Activated naive CD4-positive, alpha-beta T cell treated with anti-CD3 and anti-CD28 coated beads, Interleukin-2, amount 50 U/mL, for 24 hours (primary cell): ENCODE results near the gene C21orf91.

Experiments
- H3K27ac Mint-ChIP-seq: one replicate; pipeline ENCODE4 v1.8.0; 2021; ENCODE audit warnings: mild to moderate bottlenecking, mixed read lengths
- H3K27me3 Mint-ChIP-seq: one replicate; pipeline ENCODE4 v1.8.0; 2021; ENCODE audit warnings: mixed read lengths
- H3K36me3 Mint-ChIP-seq: one replicate; pipeline ENCODE4 v1.8.0; 2021; ENCODE audit warnings: mixed read lengths
- H3K4me1 Mint-ChIP-seq: one replicate; pipeline ENCODE4 v1.8.0; 2021; ENCODE audit warnings: mixed read lengths
- H3K4me3 Mint-ChIP-seq: one replicate; pipeline ENCODE4 v1.8.0; 2021; ENCODE audit warnings: mild to moderate bottlenecking, mixed read lengths
- H3K9me3 Mint-ChIP-seq: one replicate; pipeline ENCODE4 v1.8.0; 2021; ENCODE audit warnings: mixed read lengths

Gene C21orf91

GRCh38 chr21:17819114-17819876, at the start of gene C21orf91:
TSS of gene C21orf91 (minus strand) at chr21:17819356. CDS start at chr21:17818318, 1,038 bp downstream.
- Mint-ChIP-seq H3K27me3 (no peaks in the 10 kb centered on the region), H3K4me3 (peak within 1 kb of the TSS; percentile 87), H3K9me3 (no peaks in the 10 kb centered on the region), H3K4me1 (peaks cover 54% of the 10 kb centered on the region), H3K27ac (peak within 1 kb of the TSS; percentile 100), H3K36me3 (peaks cover 12% of the 10 kb centered on the region)

GRCh38 chr21:17866590-17866989, 47.4 kb upstream of the C21orf91 start:
- no peaks in the 10 kb centered on the region for H3K36me3 Mint-ChIP-seq
- H3K4me1 Mint-ChIP-seq: no peaks in the 10 kb centered on the region
- H3K27me3 Mint-ChIP-seq: no peaks in the 10 kb centered on the region
- H3K4me3 Mint-ChIP-seq: no peak overlapping the region
- H3K9me3 Mint-ChIP-seq: no peaks in the 10 kb centered on the region
- no peak overlapping the region for H3K27ac Mint-ChIP-seq

- Mint-ChIP-seq H3K4me3 (no peak overlapping the region), H3K4me1 (no peaks in the 10 kb centered on the region), H3K9me3 (no peaks in the 10 kb centered on the region), H3K27ac (no peak overlapping the region), H3K36me3 (no peaks in the 10 kb centered on the region), H3K27me3 (no peaks in the 10 kb centered on the region)
Observed at GRCh38 chr21:17859661-17860060, 40.5 kb upstream of the C21orf91 start.

GRCh38 chr21:17858747-17859146, 39.6 kb upstream of the C21orf91 start:
- H3K4me1 Mint-ChIP-seq: no peaks in the 10 kb centered on the region
- H3K9me3 Mint-ChIP-seq: no peaks in the 10 kb centered on the region
- no peaks in the 10 kb centered on the region for H3K27me3 Mint-ChIP-seq
- no peak overlapping the region for H3K27ac Mint-ChIP-seq
- no peak overlapping the region for H3K4me3 Mint-ChIP-seq
- H3K36me3 Mint-ChIP-seq: no peaks in the 10 kb centered on the region

- H3K4me3 Mint-ChIP-seq: no peak overlapping the region
- no peak overlapping the region for H3K27ac Mint-ChIP-seq
- H3K36me3 Mint-ChIP-seq: no peaks in the 10 kb centered on the region
- H3K4me1 Mint-ChIP-seq: no peaks in the 10 kb centered on the region
- no peaks in the 10 kb centered on the region for H3K27me3 Mint-ChIP-seq
- H3K9me3 Mint-ChIP-seq: no peaks in the 10 kb centered on the region
Observed at GRCh38 chr21:17854745-17855144, 35.6 kb upstream of the C21orf91 start.

- no peaks in the 10 kb centered on the region for H3K9me3 Mint-ChIP-seq
- H3K4me1 Mint-ChIP-seq: no peaks in the 10 kb centered on the region
- no peaks in the 10 kb centered on the region for H3K36me3 Mint-ChIP-seq
- no peaks in the 10 kb centered on the region for H3K27me3 Mint-ChIP-seq
- no peak overlapping the region for H3K4me3 Mint-ChIP-seq
- H3K27ac Mint-ChIP-seq: no peak overlapping the region
Observed at GRCh38 chr21:17853393-17854275, 34.5 kb upstream of the C21orf91 start.

- H3K27ac Mint-ChIP-seq: no peak overlapping the region
- H3K9me3 Mint-ChIP-seq: no peaks in the 10 kb centered on the region
- H3K36me3 Mint-ChIP-seq: no peaks in the 10 kb centered on the region
- no peaks in the 10 kb centered on the region for H3K27me3 Mint-ChIP-seq
- no peak overlapping the region for H3K4me3 Mint-ChIP-seq
- no peaks in the 10 kb centered on the region for H3K4me1 Mint-ChIP-seq
Observed at GRCh38 chr21:17848228-17848627, 29.1 kb upstream of the C21orf91 start.

- no peak overlapping the region for H3K4me3 Mint-ChIP-seq
- no peak overlapping the region for H3K27ac Mint-ChIP-seq
- H3K9me3 Mint-ChIP-seq: no peaks in the 10 kb centered on the region
- peaks cover 3% of the 10 kb centered on the region for H3K36me3 Mint-ChIP-seq
- H3K27me3 Mint-ChIP-seq: no peaks in the 10 kb centered on the region
- no peaks in the 10 kb centered on the region for H3K4me1 Mint-ChIP-seq
Observed at GRCh38 chr21:17841103-17841502, 21.9 kb upstream of the C21orf91 start.

- H3K27ac Mint-ChIP-seq: no peak overlapping the region
- H3K4me1 Mint-ChIP-seq: no peaks in the 10 kb centered on the region
- H3K27me3 Mint-ChIP-seq: no peaks in the 10 kb centered on the region
- H3K9me3 Mint-ChIP-seq: no peaks in the 10 kb centered on the region
- peaks cover 4% of the 10 kb centered on the region for H3K36me3 Mint-ChIP-seq
- no peak overlapping the region for H3K4me3 Mint-ChIP-seq
Observed at GRCh38 chr21:17834639-17835354, 15.6 kb upstream of the C21orf91 start.

GRCh38 chr21:17829472-17829871, 10.3 kb upstream of the C21orf91 start:
- peaks cover 6% of the 10 kb centered on the region for H3K9me3 Mint-ChIP-seq
- no peak overlapping the region for H3K27ac Mint-ChIP-seq
- H3K4me3 Mint-ChIP-seq: no peak overlapping the region
- H3K27me3 Mint-ChIP-seq: no peaks in the 10 kb centered on the region
- peaks cover 8% of the 10 kb centered on the region for H3K36me3 Mint-ChIP-seq
- H3K4me1 Mint-ChIP-seq: no peaks in the 10 kb centered on the region

- H3K27ac Mint-ChIP-seq: no peak overlapping the region
- no peaks in the 10 kb centered on the region for H3K4me1 Mint-ChIP-seq
Observed at GRCh38 chr21:17828223-17828622, 9.1 kb upstream of the C21orf91 start.

GRCh38 chr21:17823846-17824245, 4.7 kb upstream of the C21orf91 start:
- H3K4me3 Mint-ChIP-seq: no peak overlapping the region
- H3K36me3 Mint-ChIP-seq: peaks cover 6% of the 10 kb centered on the region
- peaks cover 6% of the 10 kb centered on the region for H3K9me3 Mint-ChIP-seq
- H3K27ac Mint-ChIP-seq: no peak overlapping the region
- no peaks in the 10 kb centered on the region for H3K27me3 Mint-ChIP-seq
- peaks cover 18% of the 10 kb centered on the region for H3K4me1 Mint-ChIP-seq

More at GRCh38 chr21:17828223-17828622, 9.1 kb upstream of the C21orf91 start:
- Mint-ChIP-seq H3K36me3 (peaks cover 6% of the 10 kb centered on the region), H3K4me3 (no peak overlapping the region), H3K27me3 (no peaks in the 10 kb centered on the region), H3K9me3 (peaks cover 6% of the 10 kb centered on the region)

GRCh38 chr21:17821121-17821520, 2.0 kb upstream of the C21orf91 start:
- peaks cover 6% of the 10 kb centered on the region for H3K9me3 Mint-ChIP-seq
- H3K4me3 Mint-ChIP-seq: peak overlapping the region; percentile 87
- H3K27me3 Mint-ChIP-seq: no peaks in the 10 kb centered on the region
- H3K4me1 Mint-ChIP-seq: peaks cover 35% of the 10 kb centered on the region
- H3K36me3 Mint-ChIP-seq: peaks cover 10% of the 10 kb centered on the region
- peak overlapping the region; percentile 100 for H3K27ac Mint-ChIP-seq

GRCh38 chr21:17819877-17820229, 697 bp upstream of the C21orf91 start:
- Mint-ChIP-seq H3K27ac (peak overlapping the region; percentile 100), H3K4me1 (peaks cover 48% of the 10 kb centered on the region), H3K27me3 (no peaks in the 10 kb centered on the region), H3K4me3 (peak overlapping the region; percentile 87), H3K36me3 (peaks cover 11% of the 10 kb centered on the region), H3K9me3 (peaks cover 1% of the 10 kb centered on the region)

- peaks cover 62% of the 10 kb centered on the region for H3K4me1 Mint-ChIP-seq
- peaks cover 15% of the 10 kb centered on the region for H3K36me3 Mint-ChIP-seq
- no peaks in the 10 kb centered on the region for H3K27me3 Mint-ChIP-seq
Observed at GRCh38 chr21:17818186-17819113, 706 bp downstream of the C21orf91 start.

More at GRCh38 chr21:17818186-17819113, 706 bp downstream of the C21orf91 start:
- peak overlapping the region; percentile 87 for H3K4me3 Mint-ChIP-seq
- H3K27ac Mint-ChIP-seq: peak overlapping the region; percentile 95
- H3K9me3 Mint-ChIP-seq: no peaks in the 10 kb centered on the region
